SK-N-SH (cell line): Measurements from ENCODE around the gene PSMC5. TPM values are rescaled to one million over a fixed set of nuclear protein-coding genes. Genes with fewer than 3 reads are reported as not detected.

Experiments
- CTCF ChIA-PET: fragments of 300-600, 350-600 bp; formaldehyde crosslinking; extraction: SDS; loops from one replicate; lab custom pipeline; 2021; lab: Yijun Ruan, JAX
- POLR2A ChIA-PET: fragments of 350-600 bp; sonication (Branson Sonifier 250); formaldehyde crosslinking; extraction: SDS; loops from one replicate; lab custom pipeline; 2020; ENCODE audit warnings: antibody characterized with exemption, inconsistent platforms; lab: Yijun Ruan, JAX
- DNase-seq: peaks from one replicate; pipeline ENCODE4 v3.0.0; 2012
- H2AFZ ChIP-seq: fragments of 200-600 bp; sonication (generic); 2 replicates; pipeline ENCODE4 v1.8.1; 2016; ENCODE audit warnings: antibody characterized with exemption, mild to moderate bottlenecking, low read depth
- H3F3A ChIP-seq: fragments of 200-600 bp; sonication (generic); replicated peaks from 2 replicates; pipeline ENCODE3; 2016; ENCODE audit warnings: antibody characterized with exemption, mild to moderate bottlenecking; ENCODE audit not compliant: insufficient read depth
- H3K27ac ChIP-seq, 2 experiments: fragments of 200-500 bp in 1 of 2; fragments of 200-600 bp in 1 of 2; sonication (Bioruptor generic) in 1 of 2; sonication (generic), shearing (Covaris generic) in 1 of 2; 2 replicates each; pipeline versions ENCODE4 v1.5.1 to v1.6.1; 2014 to 2016; ENCODE audit warnings: low read depth in 2 of 2, inconsistent platforms in 1 of 2, low read length in 1 of 2, mild to moderate bottlenecking in 1 of 2, mixed read lengths in 1 of 2
- H3K27me3 ChIP-seq: fragments of 200-600 bp; sonication (generic), shearing (Covaris generic); 2 replicates; pipeline ENCODE4 v1.6.1; 2016; ENCODE audit warnings: mixed run types; ENCODE audit not compliant: insufficient read depth
- H3K36me3 ChIP-seq, 2 experiments: fragments of 200-500 bp in 1 of 2; fragments of 200-600 bp in 1 of 2; sonication (Bioruptor generic) in 1 of 2; sonication (generic) in 1 of 2; replicated peaks in 1 of 2; 2 replicates each; pipeline versions ENCODE3 to v1.5.1; 2014 to 2016; ENCODE audit warnings: low read length in 1 of 2, mild to moderate bottlenecking in 1 of 2; ENCODE audit not compliant: insufficient read depth in 2 of 2, control insufficient read depth in 1 of 2
- H3K4me1 ChIP-seq, 2 experiments: fragments of 200-500 bp in 1 of 2; fragments of 200-600 bp in 1 of 2; sonication (Bioruptor generic) in 1 of 2; sonication (generic), shearing (Covaris generic) in 1 of 2; 2 replicates each; pipeline versions ENCODE4 v1.5.1 to v1.6.1; 2014 to 2016; ENCODE audit warnings: low read depth in 1 of 2, low read length in 1 of 2, mixed run types in 1 of 2; ENCODE audit not compliant: insufficient read depth in 2 of 2, control insufficient read depth in 1 of 2
- H3K4me2 ChIP-seq: fragments of 200-600 bp; sonication (generic), shearing (Covaris generic); 2 replicates; pipeline ENCODE4 v1.6.1; 2017; ENCODE audit warnings: mixed run types
- H3K4me3 ChIP-seq, 2 experiments: fragments of 200-500 bp in 1 of 2; fragments of 200-600 bp in 1 of 2; sonication (Bioruptor generic) in 1 of 2; sonication (generic), shearing (Covaris generic) in 1 of 2; 2 replicates each; pipeline versions ENCODE4 v1.5.1 to v1.8.1; 2014 to 2016; ENCODE audit warnings: low read depth in 2 of 2, inconsistent platforms in 1 of 2, low read length in 1 of 2, mild to moderate bottlenecking in 1 of 2, mixed read lengths in 1 of 2, moderate library complexity in 1 of 2
- H3K79me2 ChIP-seq: fragments of 200-600 bp; sonication (generic); 2 replicates; pipeline ENCODE4 v1.8.1; 2017; ENCODE audit warnings: mild to moderate bottlenecking; ENCODE audit not compliant: insufficient read depth
- H3K9ac ChIP-seq: fragments of 200-600 bp; sonication (generic); 2 replicates; pipeline ENCODE4 v1.6.1; 2017; ENCODE audit warnings: mixed run types
- H3K9me2 ChIP-seq: fragments of 200-600 bp; sonication (generic); 2 replicates; pipeline ENCODE4 v1.6.1; 2017; ENCODE audit warnings: mixed run types
- H3K9me3 ChIP-seq: fragments of 200-600 bp; sonication (generic); 2 replicates; pipeline ENCODE4 v1.6.1; 2017; ENCODE audit warnings: mixed run types, mild to moderate bottlenecking, moderate library complexity
- H4K20me1 ChIP-seq: fragments of 200-600 bp; sonication (generic); 2 replicates; pipeline ENCODE4 v1.6.1; 2017; ENCODE audit warnings: mild to moderate bottlenecking, mixed run types; ENCODE audit not compliant: insufficient read depth
- ELF1 ChIP-seq: IDR thresholded peaks from 2 replicates; pipeline ENCODE4 v1.4.0; 2012
- EZH2phosphoT487 ChIP-seq: fragments of 200-600 bp; sonication (generic); IDR thresholded peaks from 2 replicates; pipeline ENCODE4 v1.6.1; 2017; ENCODE audit warnings: low read depth, mixed run types, mild to moderate bottlenecking, antibody characterized with exemption, moderate library complexity, borderline replicate concordance
- FOXJ3 ChIP-seq: sonication (generic); formaldehyde crosslinking; IDR thresholded peaks from 2 replicates; pipeline ENCODE4 v1.5.1; 2020; ENCODE audit warnings: mild to moderate bottlenecking, missing genetic modification reagents
- FOXM1 ChIP-seq: IDR thresholded peaks from 2 replicates; pipeline ENCODE4 v1.4.0; 2012; ENCODE audit warnings: low read depth, mild to moderate bottlenecking
- GABPA ChIP-seq: IDR thresholded peaks from 2 replicates; pipeline ENCODE4 v1.4.0; 2012; ENCODE audit warnings: low read depth, mild to moderate bottlenecking
- GATA2 ChIP-seq: sonication (generic); formaldehyde crosslinking; IDR thresholded peaks from 2 replicates; pipeline ENCODE4 v1.5.0; 2020; ENCODE audit warnings: mild to moderate bottlenecking, missing genetic modification reagents
- NRF1 ChIP-seq: IDR thresholded peaks from 2 replicates; pipeline ENCODE4 v1.6.1; 2012; ENCODE audit warnings: low read depth, mild to moderate bottlenecking, low read length
- RCOR1 ChIP-seq: fragments of 150-350 bp; IDR thresholded peaks from 2 replicates; pipeline ENCODE4 v1.6.1; 2017; ENCODE audit warnings: antibody characterized with exemption, low read length
- RFX5 ChIP-seq: IDR thresholded peaks from 2 replicates; pipeline ENCODE4 v1.6.1; 2012; ENCODE audit warnings: mild to moderate bottlenecking, improper control_type of control experiment, low read length
- SIN3A ChIP-seq: IDR thresholded peaks from 2 replicates; pipeline ENCODE4 v1.6.1; 2012; ENCODE audit warnings: low read depth, mild to moderate bottlenecking, low read length, moderate library complexity, borderline replicate concordance
- SMC3 ChIP-seq: IDR thresholded peaks from 2 replicates; pipeline ENCODE4 v1.6.1; 2012; ENCODE audit warnings: low read depth, low read length, improper control_type of control experiment
- TAF1 ChIP-seq: IDR thresholded peaks from 2 replicates; pipeline ENCODE4 v1.6.1; 2012; ENCODE audit warnings: low read depth, mild to moderate bottlenecking, low read length, moderate library complexity, borderline replicate concordance
- TCF12 ChIP-seq: IDR thresholded peaks from 2 replicates; pipeline ENCODE4 v1.4.0; 2012
- YY1 ChIP-seq: IDR thresholded peaks from 2 replicates; pipeline ENCODE4 v1.4.0; 2012; ENCODE audit warnings: low read depth, mild to moderate bottlenecking
- WGBS: methylation state at CpG from one replicate; pipeline ENCODE4 v1.1.6; 2017; ENCODE audit warnings: low lambda C conversion rate; 5-methylcytosine and 5-hydroxymethylcytosine counted together
- polyA plus RNA-seq, 3 experiments: library from polyadenylated mRNA; depleted of rRNA; stranded (reverse); fragments of >200 nt; gene quantifications; 2 replicates each; pipeline ENCODE4 v1.2.3, GENCODE V29; 2012
- TF ChIP-seq, protein P1 (sequence below): IDR thresholded peaks from 2 replicates; pipeline ENCODE4 v1.4.0; 2012; ENCODE audit warnings: low read depth, borderline replicate concordance
- TF ChIP-seq, protein P2 (sequence below): IDR thresholded peaks from 2 replicates; pipeline ENCODE4 v1.4.0; 2012; ENCODE audit warnings: low read depth, borderline replicate concordance
- TF ChIP-seq, protein P3 (sequence below): fragments of 150-350 bp; IDR thresholded peaks from 2 replicates; pipeline ENCODE4 v1.6.1; 2016; ENCODE audit warnings: mild to moderate bottlenecking, low read depth, low read length
- TF ChIP-seq, protein P4 (sequence below): IDR thresholded peaks from 2 replicates; pipeline ENCODE4; 2012
- TF ChIP-seq, protein P5 (sequence below): IDR thresholded peaks from 2 replicates; pipeline ENCODE4 v1.6.1; 2012; ENCODE audit warnings: mild to moderate bottlenecking, low read depth, low read length, moderate library complexity

PSMC5 gene
- polyA plus RNA-seq, 1 of the 3 experiments (the other 2 are of a cell fraction), result 424 TPM

DNA sequence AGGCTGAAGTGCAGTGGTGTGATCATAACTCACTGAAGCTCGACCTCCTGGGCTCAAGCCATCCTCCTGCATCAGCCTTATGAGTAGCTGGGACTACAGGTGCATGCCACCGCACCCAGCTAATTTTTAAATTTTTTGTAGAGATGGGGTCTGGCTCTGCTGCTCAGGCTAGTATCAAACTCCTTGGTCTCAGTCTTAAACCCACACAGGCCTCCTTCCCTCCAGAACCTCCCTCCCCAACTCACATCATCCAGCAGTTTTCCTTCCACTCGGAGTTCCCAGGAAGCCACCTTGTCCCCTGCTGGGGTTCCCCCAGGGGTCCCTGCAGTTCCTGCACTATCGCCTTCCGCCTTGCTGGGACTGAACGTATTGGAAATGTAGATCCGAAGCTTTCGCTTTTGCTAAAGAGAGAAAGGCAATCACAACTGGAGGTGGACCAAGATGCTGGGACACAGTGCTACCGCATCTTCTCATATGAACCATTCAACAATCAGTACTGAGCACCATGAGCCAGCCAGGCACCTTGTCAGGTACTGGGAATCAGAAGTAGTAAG lies 8.0 kb downstream of the PSMC5 start (continued):
- TF ChIP-seq, protein P1, sequence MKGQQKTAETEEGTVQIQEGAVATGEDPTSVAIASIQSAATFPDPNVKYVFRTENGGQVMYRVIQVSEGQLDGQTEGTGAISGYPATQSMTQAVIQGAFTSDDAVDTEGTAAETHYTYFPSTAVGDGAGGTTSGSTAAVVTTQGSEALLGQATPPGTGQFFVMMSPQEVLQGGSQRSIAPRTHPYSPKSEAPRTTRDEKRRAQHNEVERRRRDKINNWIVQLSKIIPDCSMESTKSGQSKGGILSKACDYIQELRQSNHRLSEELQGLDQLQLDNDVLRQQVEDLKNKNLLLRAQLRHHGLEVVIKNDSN, result no peak
- TF ChIP-seq GATA2 (CRISPR knock-in tag), result no peak

DNA sequence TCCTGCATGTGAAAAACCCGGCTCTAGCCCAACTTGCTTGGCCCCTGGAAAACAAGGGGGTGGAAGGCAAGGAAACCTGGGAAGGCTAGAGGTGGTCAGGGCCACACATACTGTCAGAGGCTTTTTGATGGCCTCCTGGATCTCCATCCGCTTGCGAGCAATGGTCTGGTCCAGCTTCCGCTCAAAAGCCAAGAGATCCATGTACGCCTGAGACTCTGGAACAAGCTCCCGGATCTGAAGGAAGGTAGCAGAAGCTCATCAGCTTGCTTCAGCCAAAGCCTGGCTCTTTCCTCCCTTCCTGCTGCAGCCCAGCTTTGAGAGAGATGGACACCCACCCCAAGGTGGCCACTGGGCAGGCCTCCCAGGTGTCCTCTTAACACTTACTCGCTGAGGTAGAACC lies 9.6 kb downstream of the PSMC5 start:
- Histone ChIP-seq H3K27ac (no peak overlapping the region; a peak in 1 of 4 replicates), H3K4me2 (no peak overlapping the region), H3F3A (peaks cover 30% of the 10 kb centered on the region), H3K4me1 (peaks cover 27 to 44% of the 10 kb centered on the region in 2 experiments), H3K9me2 (no peaks in the 10 kb centered on the region), H3K4me3 (no peak overlapping the region), H3K9ac (no peak overlapping the region), H3K9me3 (no peaks in the 10 kb centered on the region), H2AFZ (no peak overlapping the region), H4K20me1 (peaks cover 27% of the 10 kb centered on the region), H3K27me3 (no peaks in the 10 kb centered on the region), H3K36me3 (peaks cover 36 to 47% of the 10 kb centered on the region in 2 experiments), H3K79me2 (peaks cover 60% of the 10 kb centered on the region)
- TF ChIP-seq FOXJ3, result no peak
- no peak for TF ChIP-seq GATA2 (CRISPR knock-in tag)
- TF ChIP-seq, protein P2, sequence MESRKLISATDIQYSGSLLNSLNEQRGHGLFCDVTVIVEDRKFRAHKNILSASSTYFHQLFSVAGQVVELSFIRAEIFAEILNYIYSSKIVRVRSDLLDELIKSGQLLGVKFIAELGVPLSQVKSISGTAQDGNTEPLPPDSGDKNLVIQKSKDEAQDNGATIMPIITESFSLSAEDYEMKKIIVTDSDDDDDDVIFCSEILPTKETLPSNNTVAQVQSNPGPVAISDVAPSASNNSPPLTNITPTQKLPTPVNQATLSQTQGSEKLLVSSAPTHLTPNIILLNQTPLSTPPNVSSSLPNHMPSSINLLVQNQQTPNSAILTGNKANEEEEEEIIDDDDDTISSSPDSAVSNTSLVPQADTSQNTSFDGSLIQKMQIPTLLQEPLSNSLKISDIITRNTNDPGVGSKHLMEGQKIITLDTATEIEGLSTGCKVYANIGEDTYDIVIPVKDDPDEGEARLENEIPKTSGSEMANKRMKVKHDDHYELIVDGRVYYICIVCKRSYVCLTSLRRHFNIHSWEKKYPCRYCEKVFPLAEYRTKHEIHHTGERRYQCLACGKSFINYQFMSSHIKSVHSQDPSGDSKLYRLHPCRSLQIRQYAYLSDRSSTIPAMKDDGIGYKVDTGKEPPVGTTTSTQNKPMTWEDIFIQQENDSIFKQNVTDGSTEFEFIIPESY, result no peak
- TF ChIP-seq, protein P3, sequence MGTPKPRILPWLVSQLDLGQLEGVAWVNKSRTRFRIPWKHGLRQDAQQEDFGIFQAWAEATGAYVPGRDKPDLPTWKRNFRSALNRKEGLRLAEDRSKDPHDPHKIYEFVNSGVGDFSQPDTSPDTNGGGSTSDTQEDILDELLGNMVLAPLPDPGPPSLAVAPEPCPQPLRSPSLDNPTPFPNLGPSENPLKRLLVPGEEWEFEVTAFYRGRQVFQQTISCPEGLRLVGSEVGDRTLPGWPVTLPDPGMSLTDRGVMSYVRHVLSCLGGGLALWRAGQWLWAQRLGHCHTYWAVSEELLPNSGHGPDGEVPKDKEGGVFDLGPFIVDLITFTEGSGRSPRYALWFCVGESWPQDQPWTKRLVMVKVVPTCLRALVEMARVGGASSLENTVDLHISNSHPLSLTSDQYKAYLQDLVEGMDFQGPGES, result no peak
- TF ChIP-seq, protein P4, sequence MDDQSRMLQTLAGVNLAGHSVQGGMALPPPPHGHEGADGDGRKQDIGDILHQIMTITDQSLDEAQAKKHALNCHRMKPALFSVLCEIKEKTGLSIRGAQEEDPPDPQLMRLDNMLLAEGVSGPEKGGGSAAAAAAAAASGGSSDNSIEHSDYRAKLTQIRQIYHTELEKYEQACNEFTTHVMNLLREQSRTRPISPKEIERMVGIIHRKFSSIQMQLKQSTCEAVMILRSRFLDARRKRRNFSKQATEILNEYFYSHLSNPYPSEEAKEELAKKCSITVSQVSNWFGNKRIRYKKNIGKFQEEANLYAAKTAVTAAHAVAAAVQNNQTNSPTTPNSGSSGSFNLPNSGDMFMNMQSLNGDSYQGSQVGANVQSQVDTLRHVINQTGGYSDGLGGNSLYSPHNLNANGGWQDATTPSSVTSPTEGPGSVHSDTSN, result no peak
- TF ChIP-seq SMC3, result no peak
- no peak for TF ChIP-seq RCOR1
- no peak for TF ChIP-seq TAF1
- no peak for TF ChIP-seq FOXM1
- no peak for TF ChIP-seq ELF1
- TF ChIP-seq YY1, result no peak
- no peak for TF ChIP-seq NRF1
- TF ChIP-seq TCF12, result no peak
- no peak for TF ChIP-seq RFX5
- TF ChIP-seq EZH2phosphoT487, result no peak
- TF ChIP-seq, protein P5, sequence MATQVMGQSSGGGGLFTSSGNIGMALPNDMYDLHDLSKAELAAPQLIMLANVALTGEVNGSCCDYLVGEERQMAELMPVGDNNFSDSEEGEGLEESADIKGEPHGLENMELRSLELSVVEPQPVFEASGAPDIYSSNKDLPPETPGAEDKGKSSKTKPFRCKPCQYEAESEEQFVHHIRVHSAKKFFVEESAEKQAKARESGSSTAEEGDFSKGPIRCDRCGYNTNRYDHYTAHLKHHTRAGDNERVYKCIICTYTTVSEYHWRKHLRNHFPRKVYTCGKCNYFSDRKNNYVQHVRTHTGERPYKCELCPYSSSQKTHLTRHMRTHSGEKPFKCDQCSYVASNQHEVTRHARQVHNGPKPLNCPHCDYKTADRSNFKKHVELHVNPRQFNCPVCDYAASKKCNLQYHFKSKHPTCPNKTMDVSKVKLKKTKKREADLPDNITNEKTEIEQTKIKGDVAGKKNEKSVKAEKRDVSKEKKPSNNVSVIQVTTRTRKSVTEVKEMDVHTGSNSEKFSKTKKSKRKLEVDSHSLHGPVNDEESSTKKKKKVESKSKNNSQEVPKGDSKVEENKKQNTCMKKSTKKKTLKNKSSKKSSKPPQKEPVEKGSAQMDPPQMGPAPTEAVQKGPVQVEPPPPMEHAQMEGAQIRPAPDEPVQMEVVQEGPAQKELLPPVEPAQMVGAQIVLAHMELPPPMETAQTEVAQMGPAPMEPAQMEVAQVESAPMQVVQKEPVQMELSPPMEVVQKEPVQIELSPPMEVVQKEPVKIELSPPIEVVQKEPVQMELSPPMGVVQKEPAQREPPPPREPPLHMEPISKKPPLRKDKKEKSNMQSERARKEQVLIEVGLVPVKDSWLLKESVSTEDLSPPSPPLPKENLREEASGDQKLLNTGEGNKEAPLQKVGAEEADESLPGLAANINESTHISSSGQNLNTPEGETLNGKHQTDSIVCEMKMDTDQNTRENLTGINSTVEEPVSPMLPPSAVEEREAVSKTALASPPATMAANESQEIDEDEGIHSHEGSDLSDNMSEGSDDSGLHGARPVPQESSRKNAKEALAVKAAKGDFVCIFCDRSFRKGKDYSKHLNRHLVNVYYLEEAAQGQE, result no peak
- no peak for TF ChIP-seq SIN3A
- no peak for TF ChIP-seq GABPA
- 94% methylated on average over 7 of the region's 7 CpGs for WGBS
- DNase-seq, result no peak
- ChIA-PET CTCF (interaction anchor here (9.1 kb wide), 1 partner anchor 8 kb away, joined by 96 read pairs; the partner anchor contains the start of genes FTSJ3 and PSMC5), POLR2A (interaction anchor here (9.2 kb wide), 1 partner anchor 7 kb away, joined by 108 read pairs; the partner anchor contains the start of genes FTSJ3 and PSMC5)
